CD4-positive, alpha-beta T cell treated with Interleukin-10 for 1 hour (primary cell): Measurements from ENCODE around the gene IRF4.
A peak's percentile ranks its signal among the peaks of the same experiment; 100 is the strongest.

Experiments
- DNase-seq: peaks from one replicate; pipeline ENCODE4 v3.0.0-alpha.2; 2020

Gene IRF4

DNA sequence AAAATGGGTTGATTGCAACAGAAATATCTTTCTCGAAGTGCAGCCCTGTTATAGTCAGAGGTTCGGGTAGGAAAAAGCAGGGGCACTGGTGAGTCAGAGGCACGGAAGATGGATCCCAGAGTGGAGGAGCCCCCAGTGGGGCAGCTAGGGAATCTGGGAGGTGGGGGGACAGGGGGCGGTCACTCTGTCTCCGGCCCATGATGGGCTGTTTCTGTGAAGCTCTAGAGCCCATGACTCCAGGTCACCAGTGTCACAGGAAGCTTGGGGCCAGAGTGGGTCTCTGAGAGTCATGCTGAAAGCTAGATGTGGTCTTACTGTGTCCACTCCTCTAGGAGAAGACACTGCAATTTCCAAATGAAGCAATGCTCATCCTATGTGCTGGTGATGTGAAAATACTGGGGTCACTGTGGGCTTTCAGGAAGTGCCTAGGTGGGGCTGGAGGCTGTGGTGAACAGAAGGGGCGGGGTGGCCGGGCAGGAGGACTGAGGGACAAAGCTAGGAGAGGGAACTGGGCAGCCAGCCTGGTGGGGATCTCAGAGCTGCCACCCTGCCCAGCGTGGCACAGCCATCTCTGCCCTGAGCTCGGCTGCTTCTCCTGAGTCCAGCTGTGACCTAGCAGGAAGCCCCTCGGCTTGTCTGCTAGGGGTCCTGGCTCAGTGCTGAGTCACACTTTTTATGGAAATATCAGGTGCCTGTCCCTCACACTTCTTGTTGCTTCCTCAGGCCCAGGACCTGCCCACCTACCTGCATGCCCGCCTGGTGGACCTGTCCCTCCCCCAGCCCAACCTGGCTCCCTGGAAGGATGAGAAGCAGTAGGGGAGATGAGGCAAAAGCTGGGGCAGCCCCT is 54.2 kb downstream of the IRF4 start:
- DNase-seq, result no peak

GRCh38 chr6:446418-447366 is 55.1 kb downstream of the IRF4 start:
- DNase-seq, result peak; percentile 75

- DNase-seq, result peak; percentile 15
Measured at GRCh38 chr6:447381-448165, 56.0 kb downstream of the IRF4 start.

GRCh38 chr6:448296-449056 is 56.9 kb downstream of the IRF4 start:
- no peak for DNase-seq

DNA sequence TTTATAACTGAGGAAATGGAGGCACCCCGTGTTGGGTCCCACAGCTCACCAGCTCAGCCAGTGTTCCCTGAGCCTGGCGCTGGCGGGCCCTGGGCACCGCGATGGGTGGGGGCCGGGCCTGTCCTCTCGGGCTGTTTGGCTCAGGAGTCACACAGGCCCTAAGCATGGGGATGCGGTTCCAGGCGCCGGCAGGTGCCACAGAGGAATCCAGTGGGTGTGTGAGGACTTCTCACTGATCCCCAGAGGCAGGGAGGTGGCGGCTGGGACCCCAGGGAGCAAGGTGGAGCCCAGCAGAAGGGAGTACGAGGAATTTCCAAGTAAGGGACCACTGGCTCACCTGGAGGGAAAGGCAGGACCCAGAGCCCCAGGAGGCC is 57.5 kb downstream of the IRF4 start:
- no peak for DNase-seq

DNA sequence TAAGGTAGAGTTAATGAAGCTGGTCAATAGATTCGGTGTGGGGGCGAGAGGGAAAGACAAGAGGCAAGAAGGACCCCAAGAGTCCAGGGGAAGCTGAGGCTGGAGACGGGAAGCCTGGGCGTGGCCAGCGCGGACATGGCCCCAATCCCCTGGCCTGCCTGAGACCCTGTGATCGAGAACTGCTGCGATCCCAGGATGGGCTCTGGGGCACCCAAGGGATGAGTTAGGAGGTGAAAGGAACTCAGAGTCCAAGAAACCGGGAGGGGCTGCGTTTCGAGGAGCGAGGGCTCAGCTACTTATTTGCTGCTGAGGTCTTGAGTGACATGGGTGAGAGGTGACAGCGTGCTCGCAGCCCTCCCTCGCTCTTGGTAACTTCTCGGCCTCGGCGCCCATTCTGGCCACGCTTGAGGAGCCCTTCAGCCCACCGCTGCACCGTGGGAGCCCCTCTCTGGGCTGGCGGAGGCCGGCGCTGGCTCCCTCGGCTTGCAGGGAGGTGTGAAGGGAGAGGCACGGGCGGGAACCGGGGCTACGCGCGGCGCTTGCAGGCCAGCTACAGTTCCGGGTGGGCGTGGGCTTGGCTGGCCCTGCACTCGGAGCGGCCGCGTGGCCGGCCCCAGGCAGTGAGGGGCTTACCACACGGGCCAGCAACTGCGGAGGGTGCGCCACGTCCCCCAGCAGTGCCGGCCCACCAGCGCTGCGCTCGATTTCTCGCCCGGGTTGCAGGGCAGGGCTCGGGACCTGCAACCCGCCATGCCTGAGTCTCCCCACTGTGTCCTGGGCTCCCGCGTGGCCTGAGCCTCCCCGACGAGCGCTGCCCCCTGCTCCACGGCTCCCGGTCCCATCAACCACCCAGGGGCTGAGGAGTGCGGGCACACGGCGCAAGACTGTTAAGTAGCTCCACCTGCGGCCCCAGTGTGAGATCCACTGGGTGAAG is 58.2 kb downstream of the IRF4 start:
- no peak for DNase-seq

DNA sequence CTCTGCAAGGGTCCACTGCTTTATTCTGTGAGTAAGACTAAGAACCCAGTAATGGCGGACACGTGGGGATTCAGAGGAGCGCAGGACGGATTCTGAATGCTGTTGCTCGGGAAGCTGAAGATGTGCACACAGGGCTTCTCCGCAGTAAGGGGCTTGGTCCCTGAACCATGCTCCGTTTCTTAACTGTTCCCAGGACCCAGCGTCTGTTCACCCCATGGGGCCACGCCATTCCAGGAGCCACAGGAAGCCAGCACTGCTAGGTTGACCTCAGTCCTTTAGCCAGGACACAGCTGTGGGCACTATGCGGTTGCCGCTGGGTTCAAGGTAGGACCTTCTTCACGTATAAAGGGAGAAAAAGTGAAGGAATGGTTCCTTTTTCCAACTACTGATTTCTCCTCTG is 59.8 kb downstream of the IRF4 start:
- DNase-seq, result no peak

GRCh38 chr6:451847-452246 is 60.3 kb downstream of the IRF4 start:
- DNase-seq, result no peak

DNA sequence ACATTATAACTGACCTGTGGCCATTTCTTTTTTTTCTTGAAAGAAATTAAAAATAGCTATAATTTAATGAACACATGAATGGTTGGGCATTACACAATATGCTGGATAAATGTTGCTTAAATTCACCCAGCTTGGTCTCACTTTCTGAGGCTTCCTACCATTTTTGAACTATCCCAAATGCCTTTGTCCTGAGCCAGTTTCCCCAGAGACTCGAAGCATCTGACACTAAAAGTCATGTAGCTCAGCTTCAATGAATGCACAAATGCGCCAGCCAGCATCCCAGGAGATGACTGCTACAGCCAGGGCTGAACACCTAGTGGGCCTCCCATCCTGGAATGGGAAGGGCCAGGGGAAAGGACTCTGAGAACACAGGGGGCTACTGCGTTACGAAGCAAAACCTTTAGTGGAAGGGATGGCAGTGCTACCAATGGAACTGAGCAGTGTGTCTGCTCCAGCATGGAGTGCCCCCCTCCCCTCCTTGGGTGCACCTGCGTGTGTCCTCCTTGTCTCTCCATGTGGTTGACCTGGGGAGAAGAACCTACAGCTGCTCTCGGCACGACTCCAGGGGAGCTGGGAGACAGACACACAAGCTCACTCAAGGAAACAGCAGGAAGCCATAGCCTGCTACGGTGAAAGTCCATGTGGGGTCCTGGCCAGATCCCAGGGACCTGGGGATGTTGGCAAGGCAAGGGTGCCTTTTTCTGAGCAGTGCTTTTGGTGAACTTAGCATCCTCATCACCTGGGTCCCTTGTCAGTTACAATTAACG is 60.9 kb downstream of the IRF4 start:
- DNase-seq, result no peak

GRCh38 chr6:453152-453551 is 61.6 kb downstream of the IRF4 start:
- DNase-seq, result no peak

- DNase-seq, result no peak
Measured at GRCh38 chr6:454148-454991, 62.8 kb downstream of the IRF4 start.

- no peak for DNase-seq
Measured at GRCh38 chr6:455006-455585, 63.5 kb downstream of the IRF4 start.

DNA sequence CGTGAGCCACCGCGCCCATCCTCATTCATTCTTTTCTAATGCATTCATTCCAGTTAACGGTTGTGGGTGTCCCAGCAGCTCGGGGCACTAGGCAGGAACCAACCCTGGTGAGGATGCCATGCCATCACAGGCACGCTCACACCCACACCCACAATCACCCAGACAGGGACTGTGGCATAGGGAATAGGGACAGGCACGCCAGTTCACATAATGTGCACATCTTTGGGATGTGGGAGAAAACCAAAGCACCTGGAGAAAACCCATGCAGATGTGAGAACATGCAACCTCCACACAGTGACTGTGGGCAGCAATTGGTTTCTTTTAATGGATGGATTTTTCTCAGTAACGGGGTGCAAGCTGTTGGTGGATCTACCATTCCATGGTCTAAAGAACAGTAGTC is 64.3 kb downstream of the IRF4 start:
- DNase-seq, result no peak

DNA sequence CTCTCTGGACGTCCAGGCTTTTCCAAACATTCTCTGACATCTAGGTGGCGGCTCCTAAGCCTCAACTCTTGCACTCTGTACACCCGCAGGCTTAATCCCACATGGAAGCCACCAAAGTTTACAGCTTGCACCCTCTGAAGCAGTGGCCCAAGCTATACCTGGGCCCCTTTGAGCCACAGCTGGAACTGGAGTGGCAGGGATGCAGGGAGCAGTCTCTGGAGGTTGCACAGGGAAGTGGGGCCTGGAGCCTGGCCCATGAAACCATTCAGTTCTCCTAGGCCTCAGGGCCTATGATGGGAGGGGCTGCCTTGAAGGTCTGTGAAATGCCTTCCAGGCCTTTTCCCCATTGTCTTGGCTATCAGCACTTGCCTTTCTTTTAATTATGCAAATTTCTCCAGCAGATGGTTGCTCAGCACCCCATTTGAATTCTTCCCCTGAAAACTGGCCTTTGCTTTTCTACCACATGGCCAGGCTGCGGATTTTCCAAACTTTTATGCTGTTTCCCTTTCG is 64.9 kb downstream of the IRF4 start:
- DNase-seq, result no peak

- no peak for DNase-seq
Measured at GRCh38 chr6:456887-457286, 65.3 kb downstream of the IRF4 start.
